DMS53 treated with DMSO at 0.1 percent for 48 hours (cell line): ENCODE data around the gene VSX1.
A peak's percentile ranks its signal among the peaks of the same experiment; 100 is the strongest.

Source experiments
- DNase-seq: peaks from one replicate; lab custom pipeline; 2025; ENCODE audit not compliant: unreplicated experiment; lab: John Stamatoyannopoulos, UW

The VSX1 gene

DNA sequence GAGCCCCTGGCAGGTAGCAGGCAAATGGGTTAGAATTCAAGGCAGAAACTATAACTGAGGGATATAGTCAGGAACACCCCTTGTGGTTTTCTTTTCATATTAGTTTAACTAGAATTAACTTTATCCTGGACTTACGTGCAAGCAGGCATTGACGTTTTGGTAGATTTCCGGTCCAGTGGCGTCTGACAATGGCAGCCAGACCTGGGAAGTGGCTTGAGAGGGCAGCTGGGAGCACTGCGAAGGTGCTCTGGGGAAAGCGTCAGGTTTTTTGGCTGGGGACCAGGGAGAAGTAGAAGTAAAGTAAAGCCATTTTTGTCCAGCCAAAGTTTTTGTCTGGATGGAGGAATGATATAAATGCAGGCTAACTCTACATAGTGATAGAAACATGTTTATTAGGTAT is 15.6 kb downstream of the VSX1 start:
- peak; percentile 48 for DNase-seq

GRCh38 chr20:25065625-25066338 is 16.2 kb downstream of the VSX1 start:
- peak; percentile 48 for DNase-seq

DNA sequence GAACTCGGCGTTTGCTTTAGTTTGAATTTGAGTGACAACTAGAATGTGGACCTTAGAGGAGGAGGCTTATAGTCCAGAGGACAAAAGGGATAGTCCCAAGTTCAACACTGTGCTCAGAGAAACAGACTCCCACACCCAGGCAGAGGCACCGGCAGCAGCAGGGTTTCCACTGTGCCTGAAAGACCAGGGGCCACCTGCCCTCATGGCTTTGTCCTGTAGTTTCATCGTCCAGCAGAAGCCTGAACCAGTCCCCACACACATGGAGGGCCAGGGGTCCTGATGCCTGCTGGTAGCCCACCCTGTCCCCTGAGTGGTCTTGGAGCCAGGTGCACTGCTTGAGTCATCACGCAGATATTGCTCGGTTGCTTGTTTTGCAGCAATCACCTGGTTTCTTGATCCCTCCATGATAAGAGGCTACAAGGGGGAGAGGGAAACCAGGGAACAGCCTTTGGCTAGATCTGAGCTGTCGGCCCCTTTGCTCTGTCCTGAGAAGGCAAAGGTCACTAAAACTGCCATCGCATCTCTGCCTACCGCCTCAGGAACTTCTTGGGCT is 16.8 kb downstream of the VSX1 start:
- DNase-seq = no peak

DNA sequence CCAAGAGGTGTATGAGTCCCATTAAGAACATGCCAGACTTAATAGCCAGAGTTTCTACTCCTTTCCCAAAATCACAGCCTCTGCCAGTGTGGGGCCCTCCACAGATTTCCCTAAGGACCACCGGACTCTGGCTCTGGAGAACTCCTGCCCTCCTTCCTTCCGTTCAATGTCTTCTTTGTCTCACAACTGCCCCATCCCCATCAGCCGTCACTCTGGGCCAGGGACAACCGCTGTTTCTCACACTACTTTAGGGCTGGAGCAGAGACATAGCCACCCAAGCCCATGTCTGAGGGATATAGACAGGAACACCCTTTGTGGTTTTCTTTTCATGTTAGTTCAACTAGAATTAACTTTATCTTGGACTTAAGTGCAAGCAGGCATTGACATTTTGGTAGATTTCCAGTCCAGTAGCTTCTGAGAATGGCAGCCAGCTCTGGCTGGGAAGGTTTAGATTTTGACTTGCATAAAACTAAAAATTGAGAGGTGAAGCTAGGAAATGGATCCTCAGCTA is 17.3 kb downstream of the VSX1 start:
- no peak for DNase-seq

- DNase-seq = no peak
Measured at GRCh38 chr20:25063981-25064380, 18.0 kb downstream of the VSX1 start.

GRCh38 chr20:25063546-25063945 is 18.4 kb downstream of the VSX1 start:
- no peak for DNase-seq

- DNase-seq = no peak
Measured at GRCh38 chr20:25062841-25063240, 19.1 kb downstream of the VSX1 start.

GRCh38 chr20:25061821-25062530 is 20.0 kb downstream of the VSX1 start:
- DNase-seq = no peak

- DNase-seq = no peak
Measured at GRCh38 chr20:25061103-25061799, 20.7 kb downstream of the VSX1 start.

- DNase-seq = no peak
Measured at GRCh38 chr20:25059866-25060465, 22.0 kb downstream of the VSX1 start.

GRCh38 chr20:25058847-25059810 is 22.8 kb downstream of the VSX1 start:
- DNase-seq = no peak

- peak; percentile 42 for DNase-seq
Measured at GRCh38 chr20:25058051-25058846, 23.7 kb downstream of the VSX1 start, which contains the start of gene ACSS1. Gene ACSS1 (minus strand): TSS chr20:25058139. CDS start chr20:25058102, 37 bp downstream.

GRCh38 chr20:25057234-25058050 is 24.5 kb downstream of the VSX1 start:
- DNase-seq = peak; percentile 59

DNA sequence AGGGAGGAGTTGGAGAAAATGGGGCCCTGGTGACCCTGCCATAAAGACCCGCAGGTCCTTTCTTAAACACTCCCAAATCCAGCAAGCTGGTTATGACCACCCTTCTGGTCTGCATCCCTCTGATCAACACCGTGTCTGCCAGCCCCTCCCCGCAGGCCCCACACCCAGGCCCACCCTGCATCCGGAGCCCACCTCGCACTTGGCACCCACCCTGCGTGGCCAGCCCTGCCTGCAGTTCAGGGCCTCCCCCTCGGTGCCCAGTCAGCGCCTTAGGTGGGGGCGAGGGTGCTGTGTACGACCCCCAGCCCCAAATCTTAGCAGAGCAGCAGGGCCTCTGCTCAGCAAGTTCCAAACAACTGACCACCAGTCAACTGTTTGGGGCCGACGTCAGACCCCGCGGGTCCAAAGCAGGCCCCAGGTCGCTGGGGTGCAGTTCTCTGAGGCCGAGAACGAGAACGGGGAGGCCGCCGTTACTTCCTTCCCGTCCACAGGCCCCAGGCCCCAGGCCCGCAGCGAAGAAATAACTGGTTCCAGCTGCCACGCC is 25.2 kb downstream of the VSX1 start:
- no peak for DNase-seq

- DNase-seq = no peak
Measured at GRCh38 chr20:25055711-25056495, 26.0 kb downstream of the VSX1 start.

GRCh38 chr20:25054995-25055629 is 26.8 kb downstream of the VSX1 start:
- DNase-seq = no peak
